ES-I3 (cell line): ENCODE data around the gene COMP.
"Not testable (repeated sequence)": the region's sequence is repeated elsewhere in the genome, so short reads cannot be mapped to it uniquely, and the experiment has no call there.

Experiments used
- H3K36me3 ChIP-seq: 2 replicates; pipeline ENCODE4 v1.6.1; 2013; ENCODE audit warnings: mild to moderate bottlenecking, low read length, control low read depth, moderate library complexity; ENCODE audit not compliant: insufficient read depth
- H3K4me1 ChIP-seq: 2 replicates; pipeline ENCODE4 v1.6.1; 2013; ENCODE audit warnings: mild to moderate bottlenecking, control low read depth, low read length; ENCODE audit not compliant: insufficient read depth
- H3K9ac ChIP-seq: 2 replicates; pipeline ENCODE4 v1.6.1; 2013; ENCODE audit warnings: low read depth, mild to moderate bottlenecking, low read length, moderate library complexity
- H3K9me3 ChIP-seq: 2 replicates; pipeline ENCODE4 v1.6.1; 2013; ENCODE audit warnings: mild to moderate bottlenecking, low read length, moderate library complexity; ENCODE audit not compliant: control insufficient read depth, insufficient read depth

Gene COMP

DNA sequence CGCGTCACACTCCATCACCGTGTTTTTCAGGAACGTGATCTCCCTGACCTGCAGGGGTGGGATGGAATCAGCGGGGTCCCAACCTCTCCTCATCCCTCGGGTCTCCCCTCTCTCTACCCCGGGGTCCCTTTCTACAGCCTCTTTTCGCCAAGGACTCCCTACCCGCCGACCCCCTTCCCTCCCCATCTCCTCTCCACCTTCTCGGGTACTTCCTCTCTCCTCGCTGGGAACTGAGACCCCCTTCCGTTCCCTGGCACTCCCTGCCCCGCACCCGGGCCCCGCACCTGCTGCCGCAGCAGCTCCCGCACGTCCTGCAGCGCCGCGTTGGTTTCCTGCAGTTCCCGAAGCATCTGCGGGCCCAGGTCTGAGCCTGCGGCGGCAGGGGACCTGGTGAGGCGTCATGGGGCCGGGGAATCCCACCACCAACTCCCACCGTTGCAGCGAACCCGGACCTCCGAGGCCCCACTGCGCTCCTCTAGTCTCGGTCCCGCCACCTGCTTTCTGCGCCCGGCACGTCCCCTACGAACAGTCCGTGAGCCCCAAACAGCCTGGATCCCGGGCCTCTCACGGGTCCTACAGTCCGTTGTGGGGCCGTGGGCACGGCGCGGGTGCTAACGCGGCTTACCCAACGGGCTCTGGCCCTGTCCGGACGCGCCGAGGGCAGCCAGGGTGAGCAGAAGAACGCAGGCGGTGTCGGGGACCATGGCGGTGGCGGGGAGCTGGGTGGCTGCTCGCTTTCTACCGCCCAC is at the start of gene COMP:
Gene COMP (minus strand): TSS at position 740 of the 749 bp plus-strand sequence. CDS start 36 bp downstream, at position 704.
- Histone ChIP-seq H3K9ac (peak within 1 kb of the TSS; percentile 63; the same call in 1 of the 2 replicates), H3K4me1 (no peaks in the 10 kb centered on the region; the same call in 1 of the 2 replicates), H3K9me3 (no peaks in the 10 kb centered on the region), H3K36me3 (no peaks in the 10 kb centered on the region)

DNA sequence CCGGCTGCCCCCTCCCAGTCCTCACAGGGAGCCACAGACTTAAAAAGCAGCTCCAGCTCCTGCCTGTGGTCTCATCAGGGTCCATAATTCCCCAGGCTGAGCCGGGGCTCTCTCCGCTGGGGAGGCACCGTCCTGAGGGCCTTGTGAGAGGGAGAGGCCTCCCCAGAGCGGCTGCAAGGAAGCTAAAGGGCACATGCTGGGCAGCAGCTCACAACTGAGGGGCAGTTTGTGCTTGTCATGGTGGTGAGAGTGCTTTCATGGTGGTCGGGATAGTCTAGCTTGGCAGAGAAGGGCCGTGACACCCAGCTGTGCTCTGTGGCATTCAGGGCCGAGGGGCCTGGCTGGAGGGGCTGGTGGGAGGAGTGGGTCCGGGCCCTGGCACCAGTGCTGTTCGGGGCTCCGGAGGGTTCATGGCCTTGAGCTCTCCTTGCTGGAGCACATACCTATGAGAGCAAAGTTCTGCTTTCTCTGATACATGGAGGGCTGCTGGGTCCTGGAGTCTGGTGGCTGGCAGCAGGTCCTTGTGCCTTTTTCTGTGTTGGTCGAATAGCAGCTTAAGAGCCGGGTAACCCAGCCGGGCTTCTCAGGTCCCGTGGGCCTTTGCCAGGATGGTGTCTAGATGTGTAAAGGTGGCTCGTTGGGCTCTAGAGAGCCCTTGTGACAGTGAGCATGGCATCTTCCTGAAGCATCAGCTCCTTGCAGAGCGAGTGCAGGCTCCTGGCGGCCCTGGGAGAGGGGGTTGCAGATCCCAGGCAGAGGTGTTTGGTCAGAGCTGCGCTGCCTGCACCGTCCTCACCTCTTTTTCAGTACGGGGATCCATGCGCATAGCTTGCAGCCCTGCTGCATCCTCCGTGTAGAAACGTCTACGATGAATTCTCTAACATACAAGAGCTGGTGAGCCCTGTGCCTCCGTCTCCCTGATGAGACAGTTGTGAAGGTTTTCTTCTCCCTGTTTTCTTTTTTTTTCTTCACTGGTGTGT is 49.5 kb upstream of the COMP start:
- H3K36me3 ChIP-seq = 0 out of 2 replicates have a peak, but pooled peaks cover 3% of the 10 kb centered on the region
- no peaks in the 10 kb centered on the region for H3K9me3 ChIP-seq
- H3K4me1 ChIP-seq = peaks cover 3% of the 10 kb centered on the region; the same call in 1 of the 2 replicates
- H3K9ac ChIP-seq = no peak overlapping the region

DNA sequence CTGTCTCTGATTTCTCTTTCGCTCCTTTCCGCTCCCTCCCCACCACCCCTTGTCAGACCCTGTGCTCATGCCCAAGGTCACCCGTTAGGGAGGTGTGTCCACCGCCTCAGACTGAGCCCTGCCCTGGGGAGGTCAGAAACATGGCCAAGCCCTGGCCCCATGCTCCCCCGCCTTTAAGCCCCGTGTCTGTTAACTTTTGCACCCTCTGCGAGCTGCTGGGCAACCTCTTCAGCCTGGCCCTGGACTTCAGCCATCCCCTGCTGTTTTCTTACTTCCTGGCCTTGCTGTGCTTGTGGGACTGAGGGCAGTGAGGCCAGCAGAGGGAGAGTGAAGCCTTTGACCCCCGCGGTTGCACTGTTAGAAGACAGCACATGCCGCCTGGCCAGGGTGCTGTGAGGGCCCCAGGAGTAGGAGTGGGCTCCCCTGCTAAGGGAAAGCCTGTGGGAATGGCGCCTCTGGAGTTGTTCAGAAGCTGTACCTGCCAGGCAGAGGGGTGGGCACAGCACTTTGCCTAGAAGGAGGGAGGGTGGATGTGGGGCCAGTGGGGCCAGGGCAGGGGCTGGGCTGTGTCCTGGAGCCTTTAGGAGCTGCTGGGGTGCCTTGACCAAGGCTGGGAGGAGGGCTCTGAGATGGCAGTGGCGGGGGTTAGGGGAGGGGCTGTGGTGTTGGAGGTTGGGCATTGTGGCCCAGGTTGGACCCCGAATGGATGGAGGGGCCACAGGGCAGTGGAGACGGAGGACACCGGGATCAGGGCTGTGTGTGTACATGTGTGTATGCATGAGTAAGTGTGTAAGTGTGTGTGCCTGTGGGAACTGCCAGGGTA is 48.6 kb upstream of the COMP start:
- peaks cover 7% of the 10 kb centered on the region; the same call in 1 of the 2 replicates for H3K4me1 ChIP-seq
- H3K9ac ChIP-seq = no peak overlapping the region
- H3K9me3 ChIP-seq = no peaks in the 10 kb centered on the region
- H3K36me3 ChIP-seq = 0 out of 2 replicates have a peak, but pooled peaks cover 5% of the 10 kb centered on the region

DNA sequence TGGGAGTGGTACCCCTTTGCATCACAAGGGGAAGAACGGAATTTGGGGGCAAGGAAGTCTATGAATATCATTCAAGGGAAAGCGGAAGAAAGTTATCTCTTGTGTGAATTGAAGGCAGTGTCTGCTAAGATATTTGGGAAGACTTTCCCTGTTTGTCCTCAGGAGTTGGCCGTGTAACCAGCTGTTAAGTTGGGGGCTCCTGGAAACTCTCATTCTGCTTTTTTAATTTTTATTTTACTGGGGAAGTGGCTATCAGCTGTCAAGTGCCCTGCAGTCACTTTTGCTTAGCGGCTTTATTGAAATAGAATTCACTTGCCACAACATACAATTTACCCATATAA is 43.5 kb upstream of the COMP start:
- Histone ChIP-seq H3K9me3 (no peaks in the 10 kb centered on the region), H3K36me3 (0 out of 2 replicates have a peak, but pooled peaks cover 5% of the 10 kb centered on the region), H3K4me1 (peaks cover 17% of the 10 kb centered on the region; the same call in 1 of the 2 replicates), H3K9ac (no peak overlapping the region)

DNA sequence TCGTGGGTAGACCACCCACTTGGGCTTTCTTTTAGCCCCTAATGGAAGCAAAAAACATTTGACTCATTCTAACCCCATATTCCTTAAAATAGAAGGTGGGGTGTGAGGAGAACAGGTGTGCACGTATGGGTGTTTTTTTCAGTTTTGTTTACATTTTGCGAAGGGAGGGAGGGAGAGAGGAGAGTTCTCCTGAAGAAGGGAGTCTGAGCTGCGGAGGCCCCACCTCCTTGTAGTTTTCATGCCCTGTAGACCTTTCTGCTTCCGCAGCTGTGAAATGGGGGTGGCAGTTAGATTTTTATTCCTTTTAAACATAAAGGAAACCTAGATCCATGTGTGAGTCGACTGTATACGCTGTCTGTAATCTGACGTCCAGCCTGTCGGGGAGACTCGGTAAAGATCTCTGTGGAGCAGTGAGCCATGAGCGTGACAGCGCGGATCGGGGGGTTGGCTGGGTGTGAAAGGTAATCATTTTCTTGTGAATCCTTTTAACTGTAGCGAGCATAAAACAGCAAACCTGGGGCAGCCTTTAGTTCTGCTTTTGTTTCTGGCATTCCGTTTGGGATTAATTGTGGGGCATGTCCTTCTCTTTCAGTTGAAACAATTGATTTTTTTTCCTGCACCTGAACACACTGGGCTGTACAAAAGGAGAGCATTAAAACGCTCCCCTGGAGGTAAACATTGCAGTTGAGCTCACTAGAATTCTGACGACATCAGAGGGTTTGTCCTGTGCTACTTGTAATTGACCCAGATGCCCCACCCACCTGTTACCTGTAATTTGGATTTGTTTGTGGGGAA is 42.9 kb upstream of the COMP start:
- 0 out of 2 replicates have a peak, but pooled peaks cover 5% of the 10 kb centered on the region for H3K36me3 ChIP-seq
- peak overlapping the region; percentile 32; the same call in 1 of the 2 replicates for H3K9ac ChIP-seq
- peaks cover 14% of the 10 kb centered on the region; the same call in 1 of the 2 replicates for H3K4me1 ChIP-seq
- no peaks in the 10 kb centered on the region for H3K9me3 ChIP-seq

DNA sequence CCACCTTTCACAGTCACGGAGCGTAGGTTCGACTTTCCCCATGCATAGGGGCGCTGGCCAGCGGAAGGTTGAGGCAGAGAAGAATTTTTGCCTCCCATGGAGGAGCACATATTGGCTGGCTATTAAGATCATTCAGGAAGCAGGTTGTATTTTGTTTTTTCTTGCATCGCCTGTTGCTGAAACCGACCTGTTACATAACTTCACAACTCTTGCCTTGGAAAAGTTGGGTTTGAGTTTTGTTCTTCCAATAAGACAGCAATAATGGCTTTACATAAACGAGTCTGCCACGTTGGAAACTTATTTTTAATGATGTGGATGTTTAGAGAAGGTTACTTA is 42.0 kb upstream of the COMP start:
- Histone ChIP-seq H3K36me3 (0 out of 2 replicates have a peak, but pooled peaks cover 5% of the 10 kb centered on the region), H3K9me3 (no peaks in the 10 kb centered on the region), H3K4me1 (peaks cover 14% of the 10 kb centered on the region; the same call in 1 of the 2 replicates), H3K9ac (peak overlapping the region; percentile 78; the same call in 1 of the 2 replicates)

DNA sequence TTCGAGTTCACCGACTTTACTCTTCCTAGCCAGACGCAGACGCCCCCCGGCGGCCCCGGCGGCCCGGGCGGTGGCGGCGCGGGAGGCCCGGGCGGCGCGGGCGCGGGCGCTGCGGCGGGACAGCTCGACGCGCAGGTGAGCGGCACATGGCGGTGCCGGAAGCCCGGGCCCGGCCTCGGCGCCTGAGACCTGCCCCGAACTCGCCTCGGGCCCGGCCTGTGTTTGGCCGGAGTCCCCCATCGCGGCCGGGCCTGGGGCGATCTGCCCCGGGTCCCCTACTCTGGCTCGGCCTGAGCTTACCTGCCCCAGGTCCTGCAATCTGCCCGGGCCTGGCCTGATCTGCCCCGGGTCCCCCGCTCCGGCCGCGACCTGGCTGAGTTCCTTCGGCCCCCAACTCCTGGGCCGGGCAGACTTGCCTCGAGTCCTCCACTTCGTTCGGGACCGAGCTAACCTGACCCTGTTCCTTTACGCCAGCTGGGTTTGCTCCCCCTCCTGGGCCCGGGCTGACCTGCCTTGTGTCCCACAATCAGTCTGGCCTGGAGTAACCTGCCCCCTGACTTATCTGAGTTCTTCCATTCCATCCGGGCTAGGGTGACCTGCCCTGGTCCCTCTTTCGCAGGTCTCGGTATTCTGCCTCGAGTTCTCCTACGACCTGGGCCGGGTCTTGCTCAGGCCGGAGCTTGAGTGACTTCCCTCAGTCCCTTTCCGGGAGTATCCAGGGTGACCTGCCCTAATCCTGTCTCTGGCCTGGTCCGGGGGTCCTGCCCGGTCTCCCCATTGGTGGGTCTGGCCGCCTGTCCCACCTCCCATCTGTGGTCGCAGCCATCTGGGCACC is 41.4 kb upstream of the COMP start:
- H3K36me3 ChIP-seq = 0 out of 2 replicates have a peak, but pooled peaks cover 5% of the 10 kb centered on the region
- H3K9ac ChIP-seq = peak overlapping the region; percentile 78
- H3K4me1 ChIP-seq = peaks cover 14% of the 10 kb centered on the region; the same call in 1 of the 2 replicates
- no peaks in the 10 kb centered on the region for H3K9me3 ChIP-seq

DNA sequence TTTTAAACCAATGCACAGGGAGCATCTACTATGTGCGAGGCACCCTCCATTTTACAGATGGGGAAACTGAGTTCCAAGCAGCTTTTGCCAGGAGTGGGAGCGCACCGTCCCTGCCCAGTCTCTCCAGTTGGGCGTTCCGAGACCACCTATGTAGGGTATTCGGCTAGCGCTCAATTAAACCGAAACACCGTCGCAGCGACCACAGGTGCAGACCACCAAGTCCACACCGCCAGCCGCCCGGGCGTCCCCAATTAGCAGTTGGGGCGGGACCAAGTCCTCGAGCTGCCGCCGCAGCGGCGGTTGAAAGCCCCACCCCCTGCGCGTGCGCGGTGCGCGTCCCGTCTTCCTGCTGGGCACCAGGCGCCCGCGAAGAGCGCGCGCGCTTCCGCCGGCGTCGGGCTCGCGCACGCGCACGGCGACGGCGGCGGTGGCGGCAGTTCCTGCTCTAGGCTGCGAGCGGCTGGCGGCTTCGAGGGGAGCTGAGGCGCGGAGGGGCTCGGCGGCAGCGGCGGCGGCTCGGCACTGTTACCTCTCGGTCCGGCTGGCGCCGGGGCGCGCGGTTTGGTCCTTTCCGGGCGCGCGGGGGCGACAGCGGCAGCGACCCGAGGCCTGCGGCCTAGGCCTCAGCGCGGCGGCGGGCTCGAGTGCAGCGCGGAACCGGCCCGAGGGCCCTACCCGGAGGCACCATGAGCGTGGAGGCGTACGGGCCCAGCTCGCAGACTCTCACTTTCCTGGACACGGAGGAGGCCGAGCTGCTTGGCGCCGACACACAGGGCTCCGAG is 40.6 kb upstream of the COMP start, which contains the start of gene UPF1:
Gene UPF1 (plus strand): TSS at position 436 of the 782 bp plus-strand sequence. CDS start 251 bp downstream, at position 687.
- no peaks in the 10 kb centered on the region for H3K9me3 ChIP-seq
- peak within 1 kb of the TSS; percentile 78 for H3K9ac ChIP-seq
- H3K36me3 ChIP-seq = 0 out of 2 replicates have a peak, but pooled peaks cover 2% of the 10 kb centered on the region
- peaks cover 14% of the 10 kb centered on the region; the same call in 1 of the 2 replicates for H3K4me1 ChIP-seq

DNA sequence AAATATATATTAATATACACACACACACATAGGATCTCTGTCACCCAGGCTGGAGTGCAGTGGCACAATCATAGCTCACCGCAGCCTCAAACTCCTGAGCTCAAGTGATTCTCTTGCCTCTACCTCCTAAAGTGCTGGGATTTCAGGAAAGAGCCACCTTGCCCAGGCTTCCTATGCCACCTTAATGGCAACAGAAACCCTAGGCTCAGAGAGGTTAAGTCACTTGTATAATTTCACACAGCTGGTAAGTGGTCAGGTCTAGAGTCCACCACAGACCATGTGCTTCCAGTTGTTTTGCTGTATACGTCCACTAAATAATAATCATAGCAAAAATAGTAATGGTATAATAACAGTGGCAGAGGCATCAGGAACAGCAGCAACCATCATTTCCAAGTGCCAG is 39.4 kb upstream of the COMP start:
- Histone ChIP-seq H3K9me3 (no peaks in the 10 kb centered on the region), H3K9ac (no peak overlapping the region), H3K36me3 (0 out of 2 replicates have a peak, but pooled peaks cover 1% of the 10 kb centered on the region), H3K4me1 (peaks cover 14% of the 10 kb centered on the region; the same call in 1 of the 2 replicates)

DNA sequence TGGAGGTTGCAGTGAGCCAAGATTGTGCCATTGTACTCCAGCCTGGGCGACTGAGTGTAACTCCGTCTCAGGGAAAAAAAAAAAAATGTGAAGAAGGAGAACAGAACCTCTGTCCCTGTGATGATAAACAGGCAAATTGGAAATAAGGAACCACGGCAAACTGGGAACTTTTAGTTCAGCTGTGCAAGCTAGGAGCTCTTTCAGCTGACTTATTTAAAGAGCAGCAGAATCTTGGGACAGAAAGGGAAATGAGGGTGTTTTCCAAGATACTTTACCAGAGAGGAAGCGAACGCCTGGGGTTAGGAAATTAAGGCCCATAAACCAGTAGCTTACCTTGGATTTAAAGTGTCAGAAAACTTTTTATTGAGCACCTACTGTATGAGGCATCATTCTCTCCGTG is 37.7 kb upstream of the COMP start:
- H3K9ac ChIP-seq = no peak overlapping the region
- no peaks in the 10 kb centered on the region for H3K36me3 ChIP-seq
- peaks cover 3% of the 10 kb centered on the region; the same call in 1 of the 2 replicates for H3K4me1 ChIP-seq
- no peaks in the 10 kb centered on the region for H3K9me3 ChIP-seq

DNA sequence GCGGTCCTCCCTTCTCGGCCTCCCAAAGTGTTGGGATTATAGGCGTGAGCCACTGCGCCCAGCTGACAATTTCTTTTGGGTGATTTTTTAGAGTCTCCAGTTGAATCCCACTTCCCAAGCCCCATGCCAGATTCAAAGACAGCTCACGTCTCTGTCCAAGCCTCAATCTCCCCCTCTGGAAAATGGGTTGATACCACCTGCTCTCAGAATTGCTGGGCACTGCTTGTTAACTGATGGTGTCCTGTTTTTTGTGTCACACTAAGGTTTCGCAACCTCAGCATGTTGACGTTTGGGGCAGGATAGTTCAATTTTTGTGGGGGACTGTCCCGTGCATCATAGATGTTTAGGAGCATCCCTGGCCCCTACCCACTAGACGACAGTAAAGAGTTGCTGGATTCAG is 26.5 kb upstream of the COMP start:
- Histone ChIP-seq H3K9ac (no peak overlapping the region), H3K9me3 (no peaks in the 10 kb centered on the region), H3K36me3 (no peaks in the 10 kb centered on the region), H3K4me1 (no peaks in the 10 kb centered on the region)

DNA sequence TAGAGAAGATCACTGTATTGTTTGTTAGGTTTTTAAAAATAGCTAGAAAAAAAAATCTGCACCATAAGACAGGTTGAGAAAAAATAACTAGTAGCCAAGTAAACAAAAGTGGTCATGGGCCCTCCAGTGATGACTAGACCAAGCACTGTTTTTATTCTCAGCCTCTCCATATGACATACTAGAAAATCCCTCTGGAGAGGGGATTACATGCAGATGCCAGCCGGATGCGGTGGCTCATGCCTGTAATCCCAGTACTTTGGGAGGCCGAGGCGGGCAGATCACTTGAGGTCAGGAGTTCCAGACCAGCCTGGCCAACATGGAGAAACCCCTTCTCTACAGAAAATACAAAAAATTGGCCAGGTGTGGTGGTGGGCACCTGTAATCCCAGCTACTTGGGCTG is 25.5 kb upstream of the COMP start:
- not testable (repeated sequence) for H3K36me3 ChIP-seq, H3K9ac ChIP-seq, H3K9me3 ChIP-seq, H3K4me1 ChIP-seq
